Cerebellar cortex (tissue), 1 donor: ENCODE measurements around the gene ARHGEF39.
"Not testable (repeated sequence)": the region's sequence is repeated elsewhere in the genome, so short reads cannot be mapped to it uniquely, and the experiment has no call there.

Experiments used
- DNase-seq: peaks from one replicate; pipeline ENCODE4 v3.0.0-alpha.2; 2015; ENCODE audit warnings: low spot score

Gene ARHGEF39

GRCh38 chr9:35618325-35618727 is 46.7 kb downstream of the ARHGEF39 start, which contains the start of gene CD72:
CD72 (minus strand) TSS chr9:35618413; CDS start chr9:35618303, 110 bp downstream.
- DNase-seq, result no peak

- no peak for DNase-seq
These were observed 47.4 kb downstream of the ARHGEF39 start for GRCh38 chr9:35617548-35617947.

DNA sequence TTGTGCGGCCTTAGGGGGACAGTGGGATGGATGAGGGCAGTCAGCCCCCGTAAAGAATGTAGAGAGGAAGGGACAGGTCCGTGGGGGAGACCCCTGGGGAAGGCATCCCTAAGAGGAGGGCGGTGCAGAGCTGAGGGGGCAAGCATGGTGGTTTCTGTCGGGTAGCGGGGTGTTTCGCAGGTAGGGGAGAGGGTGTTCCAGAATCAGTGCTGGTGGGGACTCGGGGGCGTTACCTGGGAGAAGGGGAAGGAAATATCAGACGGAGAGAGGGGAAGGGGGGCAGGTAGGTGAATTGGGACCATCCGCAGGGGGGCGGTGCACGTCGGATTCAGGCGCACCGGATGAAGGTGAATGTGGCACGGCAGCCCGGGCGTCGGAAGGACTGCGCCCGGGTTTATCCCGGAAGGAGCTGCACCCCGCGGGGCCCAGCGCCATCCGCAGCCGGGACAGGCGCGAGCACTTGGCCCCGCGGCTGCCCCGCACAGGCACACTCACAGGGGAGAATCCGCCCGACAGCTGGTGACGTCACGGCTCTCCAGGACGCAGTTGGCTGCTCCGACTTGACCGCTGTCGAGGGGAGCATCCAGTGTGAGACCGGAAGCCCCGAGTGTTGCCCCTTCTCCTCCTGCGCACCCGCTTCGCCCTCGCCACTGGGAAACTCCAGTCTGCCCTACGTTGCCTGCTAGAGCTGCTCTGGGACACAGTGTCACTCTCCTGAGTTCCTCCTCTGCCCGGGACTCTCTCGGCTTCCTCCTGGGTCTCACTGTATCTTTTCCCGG is 48.1 kb downstream of the ARHGEF39 start:
- DNase-seq, result no peak

DNA sequence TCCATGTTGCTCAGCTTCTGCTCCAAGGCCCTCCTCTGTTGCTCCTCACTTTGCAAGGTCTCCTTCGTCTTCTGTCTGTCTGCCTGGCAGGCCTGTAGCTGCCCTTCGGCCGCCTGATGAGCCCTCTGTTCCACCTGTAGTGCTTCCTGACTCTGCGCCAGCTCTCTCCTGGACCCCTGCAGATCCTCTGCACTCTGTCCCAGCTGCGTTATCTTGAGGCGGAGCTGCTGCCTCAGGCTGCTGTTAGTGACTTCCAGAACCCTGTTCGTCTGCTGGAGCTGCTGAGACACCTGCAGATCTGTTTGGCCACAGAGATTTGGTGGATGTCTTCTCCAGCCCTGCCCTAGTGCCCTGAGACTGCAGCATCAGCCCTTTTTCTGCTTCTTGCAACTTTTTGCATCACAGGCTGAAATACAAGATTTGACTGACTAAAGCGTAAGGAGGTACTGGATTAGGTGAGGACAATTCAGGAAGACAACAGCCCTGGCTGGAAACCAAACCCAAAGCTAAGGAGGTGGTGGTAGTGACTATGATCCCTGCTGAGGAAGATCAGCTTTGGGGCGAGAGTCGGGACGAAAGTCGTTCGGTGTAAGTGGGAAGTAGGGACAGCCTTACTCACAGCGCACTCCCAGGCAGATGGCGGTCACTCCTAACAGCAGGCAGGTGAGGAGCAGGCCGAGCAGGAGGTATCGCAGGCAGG is 48.9 kb downstream of the ARHGEF39 start:
- DNase-seq, result no peak

DNA sequence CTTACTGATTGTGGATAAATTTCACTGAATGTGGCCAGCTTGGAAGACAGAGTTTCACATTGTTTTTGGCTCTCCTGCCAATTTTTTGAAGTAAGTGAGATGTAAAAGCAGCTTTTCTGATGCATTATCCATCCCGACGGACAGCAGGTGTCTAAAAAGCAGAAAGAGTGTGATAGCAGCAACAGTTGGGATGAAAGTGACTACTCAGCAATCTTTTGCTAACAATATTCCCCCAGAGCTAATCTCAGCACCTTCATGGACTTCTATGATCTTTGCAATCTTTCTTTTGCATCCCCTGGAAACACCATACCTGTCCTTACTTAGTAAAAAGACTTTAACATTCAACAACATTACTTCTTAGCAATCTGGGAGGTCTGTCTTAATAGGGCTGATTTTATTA is 52.2 kb downstream of the ARHGEF39 start:
- DNase-seq, result no peak

GRCh38 chr9:35612066-35612465 is 52.9 kb downstream of the ARHGEF39 start:
- not testable (repeated sequence) for DNase-seq

- DNase-seq, result peak; percentile 66
These were observed 53.7 kb downstream of the ARHGEF39 start for GRCh38 chr9:35611230-35611797.

GRCh38 chr9:35609820-35610163 is 55.2 kb downstream of the ARHGEF39 start:
- DNase-seq, result no peak
